ENCODE results near the gene SPEM3. TPM values are rescaled to one million over a fixed set of nuclear protein-coding genes. Genes with fewer than 3 reads are reported as not detected.

The SPEM3 gene
- total and polyA plus RNA-seq, 2 donors (not counting 3 experiments of a cell fraction or from before 2014, with no cell fraction given), result not detected

DNA sequence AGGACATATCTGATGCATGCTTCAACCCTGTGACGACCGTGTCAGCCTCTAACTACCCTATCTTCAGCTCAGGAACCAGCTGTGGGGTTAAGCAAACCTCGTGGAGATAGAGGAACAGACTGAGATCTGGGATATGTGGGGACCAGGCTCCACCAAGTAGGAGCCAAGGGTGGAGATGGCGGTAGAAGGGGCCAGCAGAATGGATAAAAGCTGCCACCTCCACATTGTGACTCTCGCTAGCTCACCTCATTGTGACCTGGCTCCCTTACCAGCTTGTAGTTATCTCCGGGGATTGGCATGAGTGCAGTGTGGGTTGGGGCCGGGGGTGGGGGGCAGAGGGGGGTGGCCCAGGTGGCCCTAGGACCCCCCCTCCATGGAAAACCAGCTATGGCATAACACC lies 3.3 kb upstream of the SPEM3 start, which contains the start of gene SPEM2:
Gene SPEM2 (plus strand): TSS at position 301 of the 400 bp plus-strand sequence. CDS start 73 bp downstream, at position 374.
- Histone ChIP-seq H4K20me1 (replicated peaks; ENCODE audit: control insufficient read depth, extremely low read depth, insufficient read depth, low read length) (no peaks in the 10 kb centered on the region), H3K27ac (ENCODE audit: insufficient read depth, low read depth, low read length) (no peak within 1 kb of the TSS), H3K36me3 (ENCODE audit: control insufficient read depth in 2 of 2, extremely low read depth in 1 of 2, insufficient read depth in 2 of 2, low read length in 2 of 2) (no peaks in the 10 kb centered on the region), H3K4me2 (ENCODE audit: insufficient read depth, low read length) (no peak within 1 kb of the TSS), H3K9me1 (replicated peaks; ENCODE audit: control insufficient read depth, extremely low read depth, insufficient read depth, low read length) (no peaks in the 10 kb centered on the region), H2AFZ (ENCODE audit: low read depth, low read length) (no peak within 1 kb of the TSS), H3K4me3 (replicated peaks in 1 of 3; ENCODE audit: insufficient read depth in 1 of 3, low read depth in 1 of 3, low read length in 3 of 3) (no peak within 1 kb of the TSS), H3K4me1 (ENCODE audit: control insufficient read depth, extremely low read depth, insufficient read depth, low read length) (no peaks in the 10 kb centered on the region), H3K9ac (replicated peaks; ENCODE audit: extremely low read depth, insufficient read depth, low read length) (no peak within 1 kb of the TSS), H3K27me3 (ENCODE audit: control insufficient read depth in 2 of 2, insufficient read depth in 2 of 2, low read length in 2 of 2) (no peaks in the 10 kb centered on the region), H3K9me3 (replicated peaks; ENCODE audit: control insufficient read depth, insufficient read depth, low read length) (no peaks in the 10 kb centered on the region), H3K79me2 (ENCODE audit: control insufficient read depth, insufficient read depth, low read length) (no peaks in the 10 kb centered on the region)
- no peak for FAIRE-seq
- TF ChIP-seq GATA2 (IDR thresholded peaks at IDR 0.05; ENCODE audit: insufficient read depth, insufficient read length, low read depth, low read length), result no peak
- TF ChIP-seq, protein P1, sequence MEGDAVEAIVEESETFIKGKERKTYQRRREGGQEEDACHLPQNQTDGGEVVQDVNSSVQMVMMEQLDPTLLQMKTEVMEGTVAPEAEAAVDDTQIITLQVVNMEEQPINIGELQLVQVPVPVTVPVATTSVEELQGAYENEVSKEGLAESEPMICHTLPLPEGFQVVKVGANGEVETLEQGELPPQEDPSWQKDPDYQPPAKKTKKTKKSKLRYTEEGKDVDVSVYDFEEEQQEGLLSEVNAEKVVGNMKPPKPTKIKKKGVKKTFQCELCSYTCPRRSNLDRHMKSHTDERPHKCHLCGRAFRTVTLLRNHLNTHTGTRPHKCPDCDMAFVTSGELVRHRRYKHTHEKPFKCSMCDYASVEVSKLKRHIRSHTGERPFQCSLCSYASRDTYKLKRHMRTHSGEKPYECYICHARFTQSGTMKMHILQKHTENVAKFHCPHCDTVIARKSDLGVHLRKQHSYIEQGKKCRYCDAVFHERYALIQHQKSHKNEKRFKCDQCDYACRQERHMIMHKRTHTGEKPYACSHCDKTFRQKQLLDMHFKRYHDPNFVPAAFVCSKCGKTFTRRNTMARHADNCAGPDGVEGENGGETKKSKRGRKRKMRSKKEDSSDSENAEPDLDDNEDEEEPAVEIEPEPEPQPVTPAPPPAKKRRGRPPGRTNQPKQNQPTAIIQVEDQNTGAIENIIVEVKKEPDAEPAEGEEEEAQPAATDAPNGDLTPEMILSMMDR (IDR thresholded peaks at IDR 0.05; ENCODE audit: extremely low read depth in 1 of 2, insufficient read depth in 1 of 2, low read depth in 1 of 2, low read length in 2 of 2), result no peak
- no peak for TF ChIP-seq EZH2 (IDR thresholded peaks at IDR 0.05; ENCODE audit: borderline replicate concordance, low read depth, low read length, severe bottlenecking)
- no peak for TF ChIP-seq JUN (IDR thresholded peaks at IDR 0.05; ENCODE audit: borderline replicate concordance, insufficient read depth, insufficient read length, low read depth)
- no peak for TF ChIP-seq POLR2AphosphoS5 (IDR thresholded peaks at IDR 0.05; ENCODE audit: insufficient read depth, low read depth, low read length)
- no peak for TF ChIP-seq MYC (IDR thresholded peaks at IDR 0.05; ENCODE audit: low read depth, low read length)
- TF ChIP-seq POLR2A (IDR thresholded peaks at IDR 0.05; ENCODE audit: low read depth, low read length), result no peak
- TF ChIP-seq FOS (IDR thresholded peaks at IDR 0.05; ENCODE audit: borderline replicate concordance, insufficient read depth, low read length), result no peak
- TF ChIP-seq, protein P2, sequence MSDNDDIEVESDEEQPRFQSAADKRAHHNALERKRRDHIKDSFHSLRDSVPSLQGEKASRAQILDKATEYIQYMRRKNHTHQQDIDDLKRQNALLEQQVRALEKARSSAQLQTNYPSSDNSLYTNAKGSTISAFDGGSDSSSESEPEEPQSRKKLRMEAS (IDR thresholded peaks at IDR 0.05; ENCODE audit: insufficient read depth, insufficient read length), result no peak
- ChIA-PET POLR2A (no interaction called here), CTCF (interaction anchor here (2.2 kb wide), 1 partner anchor 69 kb away, joined by 5 read pairs; no protein-coding TSS in a partner anchor)
- dilution Hi-C loops (cut with MboI; ENCODE audit: extremely low pct_ligation_motif_present, low sequenced_read_pairs), result no loop called here
- intact Hi-C loops (cut with micrococcal nuclease), result no loop called here
- no peak for DNase-seq (ENCODE audit: low read depth, low spot score)
- no TSS peak for BruUV-seq (replicated peaks)

All from endothelial cell of umbilical vein (primary cell).